GM13976 (cell line): Measurements from ENCODE around the gene MLN.

ENCODE experiments used
- DNase-seq: peaks from one replicate; pipeline ENCODE4 v3.0.0; 2012; ENCODE audit warnings: low spot score
- in situ Hi-C: fragments of 300-500 bp; cut with MboI; formaldehyde crosslinking; loops from one replicate; pipeline ENCODE4 v1.12.0; 2022; ENCODE audit warnings: low sequenced_read_pairs, mixed read lengths, inconsistent platforms; ENCODE audit not compliant: unreplicated experiment
- TF ChIP-seq, protein P1 (sequence below): IDR thresholded peaks from 2 replicates; pipeline ENCODE4 v1.5.1; 2012; ENCODE audit warnings: borderline replicate concordance, mild to moderate bottlenecking; ENCODE audit not compliant: insufficient read depth; ENCODE audit errors: extremely low read depth, missing control alignments, control extremely low read depth

MLN gene

DNA sequence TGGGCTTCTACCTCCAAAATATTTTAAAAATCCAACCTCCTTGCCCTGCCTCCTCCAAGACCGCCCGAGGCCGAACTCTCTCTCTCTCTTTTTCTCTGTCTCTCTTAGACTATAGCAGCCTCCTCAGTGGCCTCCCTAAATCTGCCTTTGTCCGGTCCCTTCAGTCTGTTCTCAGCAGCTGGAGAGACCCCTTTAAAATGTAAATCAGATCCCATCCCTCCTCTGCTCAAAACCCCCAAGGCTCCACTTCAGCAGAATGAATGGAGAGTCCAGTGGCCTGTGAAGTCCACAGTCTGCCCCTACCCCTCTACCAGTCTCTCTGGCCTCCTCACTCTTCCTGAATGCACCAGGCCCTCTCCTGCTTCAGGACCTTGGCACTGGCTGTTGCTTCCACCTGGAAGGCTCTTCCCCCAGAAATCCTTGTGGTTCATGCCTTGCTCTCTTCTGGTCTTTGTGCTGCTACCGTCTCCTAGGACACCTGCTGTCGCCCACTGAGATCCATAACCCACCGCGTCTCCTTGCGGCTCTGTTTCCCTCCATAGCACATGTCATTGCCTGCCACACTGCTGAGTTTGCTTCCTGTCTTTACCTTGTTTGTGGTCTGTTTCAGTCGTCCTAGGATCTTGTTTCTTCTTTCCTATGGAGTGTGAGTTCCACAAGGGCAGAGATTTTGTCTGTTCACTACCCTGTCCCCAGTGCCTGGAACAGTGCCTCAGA lies 6.0 kb downstream of the MLN start:
- DNase-seq: no peak
- TF ChIP-seq, protein P1, sequence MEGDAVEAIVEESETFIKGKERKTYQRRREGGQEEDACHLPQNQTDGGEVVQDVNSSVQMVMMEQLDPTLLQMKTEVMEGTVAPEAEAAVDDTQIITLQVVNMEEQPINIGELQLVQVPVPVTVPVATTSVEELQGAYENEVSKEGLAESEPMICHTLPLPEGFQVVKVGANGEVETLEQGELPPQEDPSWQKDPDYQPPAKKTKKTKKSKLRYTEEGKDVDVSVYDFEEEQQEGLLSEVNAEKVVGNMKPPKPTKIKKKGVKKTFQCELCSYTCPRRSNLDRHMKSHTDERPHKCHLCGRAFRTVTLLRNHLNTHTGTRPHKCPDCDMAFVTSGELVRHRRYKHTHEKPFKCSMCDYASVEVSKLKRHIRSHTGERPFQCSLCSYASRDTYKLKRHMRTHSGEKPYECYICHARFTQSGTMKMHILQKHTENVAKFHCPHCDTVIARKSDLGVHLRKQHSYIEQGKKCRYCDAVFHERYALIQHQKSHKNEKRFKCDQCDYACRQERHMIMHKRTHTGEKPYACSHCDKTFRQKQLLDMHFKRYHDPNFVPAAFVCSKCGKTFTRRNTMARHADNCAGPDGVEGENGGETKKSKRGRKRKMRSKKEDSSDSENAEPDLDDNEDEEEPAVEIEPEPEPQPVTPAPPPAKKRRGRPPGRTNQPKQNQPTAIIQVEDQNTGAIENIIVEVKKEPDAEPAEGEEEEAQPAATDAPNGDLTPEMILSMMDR: no peak
- in situ Hi-C loops: no loop called here

DNA sequence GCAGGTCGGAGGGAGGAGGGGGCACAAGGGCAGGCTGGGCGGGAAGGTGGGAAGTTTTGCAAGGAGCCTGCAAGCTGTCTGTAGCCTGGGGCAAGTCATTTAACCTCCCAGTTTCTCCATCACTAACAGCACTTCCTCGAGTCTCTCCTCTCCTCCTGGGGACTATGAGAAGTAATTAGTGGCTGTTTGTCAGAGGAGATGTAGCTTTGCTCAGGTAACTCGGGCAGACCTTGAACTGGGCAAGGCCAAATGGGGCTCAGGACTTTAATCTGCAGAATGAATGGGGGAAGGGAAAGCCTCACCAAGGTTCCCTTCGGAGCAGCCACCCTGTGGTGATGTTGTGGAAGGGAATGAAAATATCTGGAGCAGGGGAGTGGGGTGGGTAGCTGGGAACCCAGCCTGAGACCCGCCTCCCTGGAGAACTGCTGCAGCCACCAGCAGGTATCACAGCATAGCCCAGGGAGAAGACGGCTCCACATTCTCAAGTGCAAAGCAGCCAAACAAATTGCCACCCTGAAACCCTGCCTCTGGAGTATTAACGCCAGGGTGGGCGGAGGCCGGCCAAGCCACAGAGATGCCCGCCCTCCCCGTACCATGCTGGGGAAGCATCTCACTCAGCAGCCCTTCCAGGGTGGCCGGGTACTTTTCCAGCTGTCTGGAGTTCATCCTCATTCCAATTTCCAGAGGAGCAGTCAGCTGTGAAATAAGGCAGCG lies 8.7 kb downstream of the MLN start:
- in situ Hi-C loops: no loop called here
- TF ChIP-seq, protein P1: no peak
- DNase-seq: no peak

DNA sequence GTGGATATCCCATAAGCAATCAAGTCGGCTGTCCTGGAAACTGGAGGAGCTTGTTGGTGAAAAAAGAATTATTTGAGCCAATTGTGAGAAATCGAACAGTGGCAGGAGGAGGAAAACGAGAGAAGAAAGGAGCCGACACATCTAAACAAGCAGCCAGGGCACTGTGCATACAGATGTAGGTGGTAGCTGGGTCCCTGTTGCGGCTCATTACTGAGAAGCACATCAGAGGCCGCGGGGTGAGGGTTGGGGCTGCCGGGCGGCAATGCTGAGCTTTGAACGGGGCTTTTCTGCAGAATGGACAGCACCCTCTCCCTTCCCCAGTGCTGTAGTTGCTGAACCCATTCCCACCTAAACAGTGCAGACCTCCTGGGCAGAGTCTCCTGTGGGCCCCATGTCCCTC lies 10.8 kb downstream of the MLN start:
- TF ChIP-seq, protein P1: no peak
- in situ Hi-C loops: no loop called here
- no peak for DNase-seq

DNA sequence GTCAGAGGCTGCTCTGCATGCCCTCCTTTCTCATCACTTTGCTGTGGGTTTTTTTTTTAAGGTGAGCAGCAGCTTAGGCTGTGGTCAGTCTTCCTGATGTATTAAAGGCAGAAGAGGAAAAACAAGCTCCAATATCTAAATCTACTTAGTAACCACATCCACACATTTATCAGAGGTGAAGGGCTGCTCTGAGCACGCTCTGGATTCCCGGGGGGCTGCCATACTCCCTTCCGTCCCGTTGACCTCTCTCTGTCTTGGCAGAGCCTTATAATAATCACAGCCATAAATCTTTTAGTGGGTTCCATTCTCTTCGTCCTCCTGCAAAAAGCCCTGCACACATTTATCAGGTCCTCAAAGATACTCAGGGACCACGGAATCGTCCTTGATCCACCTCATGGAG lies 12.2 kb downstream of the MLN start:
- DNase-seq: no peak
- in situ Hi-C loops: no loop called here
- TF ChIP-seq, protein P1: no peak

DNA sequence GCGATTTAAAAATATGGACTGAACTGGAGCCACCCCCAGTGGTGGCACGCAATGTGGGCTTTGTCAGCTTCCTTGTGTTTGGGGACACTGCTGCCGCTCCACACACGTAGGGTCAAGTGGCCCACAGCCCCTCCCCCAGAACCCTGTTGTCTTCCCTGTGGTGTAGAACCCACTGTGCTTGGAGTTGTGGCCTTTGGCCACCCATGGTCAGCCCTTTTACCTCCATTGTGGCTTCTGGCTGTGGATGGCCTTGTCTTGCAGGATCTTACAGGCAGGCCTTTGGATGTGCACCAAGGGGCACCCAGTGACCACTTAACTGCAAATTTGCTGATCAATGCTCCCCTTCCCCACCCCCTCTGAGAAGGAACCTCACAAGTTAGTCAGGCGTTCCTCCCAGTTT lies 12.9 kb downstream of the MLN start:
- in situ Hi-C loops: no loop called here
- TF ChIP-seq, protein P1: no peak
- DNase-seq: no peak

DNA sequence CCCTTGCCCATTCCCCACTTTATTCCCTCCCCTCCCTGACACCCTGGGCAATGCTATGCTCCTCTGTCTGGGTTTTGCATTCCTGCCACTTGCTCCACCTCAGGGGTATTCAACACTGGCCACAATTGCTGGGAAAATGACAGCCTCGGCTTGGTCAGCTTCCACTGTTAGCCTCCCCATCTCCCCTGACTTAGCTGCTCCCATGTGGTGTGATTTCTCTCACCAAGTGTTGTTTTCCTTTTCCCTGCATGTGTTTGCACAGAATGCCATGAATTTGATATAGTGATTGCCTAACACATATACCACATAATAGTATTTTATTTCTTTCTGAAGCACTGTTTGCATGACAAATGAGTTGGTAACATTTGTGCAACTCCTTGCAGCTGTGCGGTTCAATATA lies 13.4 kb downstream of the MLN start:
- no peak for DNase-seq
- TF ChIP-seq, protein P1: no peak
- in situ Hi-C loops: no loop called here
